Ovary (tissue), 9 donors: ENCODE data around the gene ZC3H7B. TPM values are rescaled to one million over a fixed set of nuclear protein-coding genes. Genes with fewer than 3 reads are reported as not detected.
"Not testable (repeated sequence)": the region's sequence is repeated elsewhere in the genome, so short reads cannot be mapped to it uniquely, and the experiment has no call there.

Experiments
- DNase-seq, 5 donors: peaks; one replicate each; pipeline ENCODE4 v3.0.0-alpha.2; 2019 to 2020
- H3K27ac ChIP-seq, 2 donors: fragments of 200-600 bp; one replicate each; pipeline versions ENCODE4 v1.5.1 to v1.8.0; 2019 to 2022
- H3K27me3 ChIP-seq: fragments of 200-600 bp; one replicate; pipeline ENCODE4 v1.8.0; 2022
- H3K36me3 ChIP-seq: fragments of 200-600 bp; sonication (generic); one replicate; pipeline ENCODE4 v1.5.1; 2019
- H3K4me1 ChIP-seq: one replicate; pipeline ENCODE4 v1.8.1; 2013; ENCODE audit warnings: mild to moderate bottlenecking, moderate library complexity; ENCODE audit not compliant: insufficient read depth
- H3K4me3 ChIP-seq: fragments of 200-600 bp; sonication (generic); one replicate; pipeline ENCODE4 v1.5.1; 2017
- H3K9me3 ChIP-seq, 2 donors: fragments of 200-600 bp in 1 of 2; sonication (generic) in 1 of 2; one replicate each; pipeline versions ENCODE4 v1.5.1 to v1.8.1; 2013 to 2019; ENCODE audit warnings: mild to moderate bottlenecking in 1 of 2, moderate library complexity in 1 of 2
- CTCF ChIP-seq, 3 donors: fragments of 450-650 bp in 2 of 3; fragments of 200-600 bp in 1 of 3; IDR thresholded peaks; one replicate each; pipeline versions ENCODE4 v1.5.1 to v1.8.0; 2016 to 2022; ENCODE audit warnings: antibody characterized with exemption in 3 of 3, mild to moderate bottlenecking in 1 of 3
- EP300 ChIP-seq: sonication (generic); formaldehyde crosslinking; IDR thresholded peaks from one replicate; pipeline ENCODE4 v1.6.1; 2017; ENCODE audit warnings: antibody characterized with exemption
- POLR2A ChIP-seq: fragments of 450-650 bp; IDR thresholded peaks from one replicate; pipeline ENCODE4 v1.6.1; 2017; ENCODE audit warnings: antibody characterized with exemption, mild to moderate bottlenecking, moderate library complexity
- WGBS, 3 donors: extraction: QIAGEN DNeasy Blood & Tissue Kit in 1 of 3; methylation state at CpG; one replicate each; pipeline versions ENCODE4 v1.1.5 to v1.1.7; 2013 to 2017; 5-methylcytosine and 5-hydroxymethylcytosine counted together
- intact Hi-C, 4 donors: fragments of 100-400 bp; cut with DNase I; formaldehyde crosslinking; loops; one replicate each; pipeline versions ENCODE4 v1.11.0 to v1.15.1; 2022 to 2023
- polyA plus RNA-seq, 2 donors: library from polyadenylated mRNA; stranded (reverse); fragments of 200-250 nt in 1 of 2; fragments of 350-450 nt in 1 of 2; fragmentation: Illumina TruSeq in 1 of 2; extraction: RNeasy Lipid Tissue Mini Kit (QIAGEN cat#74804) in 1 of 2; gene quantifications; one replicate each; pipeline ENCODE4 v1.2.3, GENCODE V29; 2013 to 2014
- total RNA-seq, 7 donors: library from RNA; depleted of rRNA in 2 of 7; stranded (reverse); fragments of >200 nt in 2 of 7; fragmentation: NEBNext Ultra II Directional in 3 of 7; extraction: Animal tissue kit (Norgen Biotek cat#: 25700) in 3 of 7; gene quantifications; one replicate each; pipeline versions ENCODE4 v1.1.0 to v1.2.4, GENCODE V29; 2016 to 2023
- donor health status: DM: no; HTN: no; CAD: no; lungs with moderate emphysema.
- donor health status: DM: no; HTN: no; CAD: no.
- donor health status: Bipolar disorder and iron deficiency.
- donor health status: DM: yes; HTN: yes; CAD: no.
- donor health status: DM: no; HTN: no; CAD: no.
- donor health status: DM: yes; HTN: yes; CAD: no.

ZC3H7B gene
- total and polyA plus RNA-seq, 9 donors: 27.3 to 96.5 (median 73.2) TPM

DNA sequence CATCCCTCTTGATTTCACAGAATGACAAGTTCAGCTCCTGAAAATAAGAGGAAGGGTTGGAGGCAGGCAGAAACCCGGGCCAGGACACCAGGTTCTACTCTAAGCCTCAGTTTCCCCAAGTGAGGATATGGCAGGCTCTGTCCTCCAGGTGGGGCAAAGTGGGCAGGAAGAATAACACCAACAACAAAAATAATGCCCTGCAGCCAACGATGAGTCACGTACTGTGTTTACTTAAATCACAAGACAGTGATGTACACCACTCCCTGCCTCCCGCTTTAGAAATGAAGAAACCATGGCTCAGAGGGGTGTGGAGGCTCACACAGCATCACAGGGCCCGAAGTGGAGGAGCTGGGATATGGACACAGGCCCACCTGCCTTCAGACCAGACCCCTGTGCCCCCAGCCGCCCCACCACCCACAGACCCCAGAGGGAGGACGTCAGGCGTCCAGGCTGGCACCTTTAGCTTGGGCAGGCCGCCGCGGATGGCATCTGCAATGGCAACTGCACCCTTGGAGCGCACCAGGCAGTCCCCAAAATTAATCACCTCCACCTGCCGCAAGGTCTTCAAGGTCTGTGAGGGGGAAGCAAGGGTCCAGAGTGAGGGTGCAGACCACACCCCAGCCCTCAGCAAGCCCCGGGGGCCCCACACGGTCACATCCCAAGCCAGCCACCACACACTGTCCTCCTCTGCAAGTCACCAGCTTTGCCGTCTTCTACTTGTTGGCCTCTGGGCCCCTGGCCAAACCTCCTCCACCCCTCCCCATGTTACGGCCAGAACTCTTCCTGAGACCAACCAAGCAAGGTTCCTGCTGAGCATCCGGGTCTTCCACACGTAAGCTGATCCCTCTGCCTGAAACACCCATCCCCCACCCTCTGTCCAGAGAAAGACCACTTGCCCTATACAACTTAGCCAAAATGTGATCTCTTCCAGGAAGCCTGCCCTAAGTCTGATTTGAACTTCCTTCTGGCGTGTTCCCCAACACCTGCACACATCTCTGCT lies 44.8 kb upstream of the ZC3H7B start:
- Histone ChIP-seq H3K27me3 (no peaks in the 10 kb centered on the region), H3K4me1 (no peaks in the 10 kb centered on the region), H3K9me3 (no peaks in the 10 kb centered on the region), H3K4me3 (no peak overlapping the region), H3K36me3 (no peaks in the 10 kb centered on the region), H3K27ac (no peak overlapping the region)
- 74 to 82% (median 76%) methylated on average over 20 of the region's 20 CpGs for WGBS, 3 donors
- DNase-seq: no peak
- intact Hi-C loops: no loop called here
- TF ChIP-seq CTCF (IDR thresholded peaks at IDR 0.05) (no peak), POLR2A (no peak), EP300 (no peak)

GRCh38 chr22:41257696-41258095 lies 43.6 kb upstream of the ZC3H7B start:
- Histone ChIP-seq H3K27me3 (no peaks in the 10 kb centered on the region), H3K4me1 (no peaks in the 10 kb centered on the region), H3K36me3 (no peaks in the 10 kb centered on the region), H3K27ac (no peak overlapping the region), H3K9me3 (no peaks in the 10 kb centered on the region), H3K4me3 (no peak overlapping the region)
- intact Hi-C loops: no loop called here
- no peak for DNase-seq
- 72 to 84% (median 79%) methylated on average over 11 of the region's 11 CpGs for WGBS, 3 donors
- TF ChIP-seq CTCF (IDR thresholded peaks at IDR 0.05) (no peak), POLR2A (no peak), EP300 (no peak)

- DNase-seq, intact Hi-C loops, H3K27me3 ChIP-seq, H3K4me1 ChIP-seq, H3K36me3 ChIP-seq, H3K27ac ChIP-seq, H3K4me3 ChIP-seq, H3K9me3 ChIP-seq: not testable (repeated sequence)
- WGBS, 3 donors: 92 to 98% (median 96%) methylated on average over 4 of the region's 4 CpGs
Observed at GRCh38 chr22:41259756-41260155, 41.6 kb upstream of the ZC3H7B start.

GRCh38 chr22:41260871-41261270 lies 40.5 kb upstream of the ZC3H7B start:
- TF ChIP-seq POLR2A: no peak
- TF ChIP-seq CTCF (IDR thresholded peaks at IDR 0.05): no peak
- no peak for TF ChIP-seq EP300
- intact Hi-C loops: no loop called here
- Histone ChIP-seq H3K27ac (no peak overlapping the region), H3K4me3 (no peak overlapping the region), H3K27me3 (no peaks in the 10 kb centered on the region), H3K4me1 (no peaks in the 10 kb centered on the region), H3K9me3 (no peaks in the 10 kb centered on the region), H3K36me3 (no peaks in the 10 kb centered on the region)
- WGBS, 3 donors: 96 to 98% (median 97%) methylated on average over 7 of the region's 7 CpGs
- no peak for DNase-seq
